ENCODE measurements around the gene ZNF584.

The ZNF584 gene

GRCh38 chr19:58466760-58467589, 58.5 kb downstream of the ZNF584 start, which contains the start of gene ZNF324:
Gene ZNF324 (plus strand): TSS chr19:58467080. CDS start chr19:58469186, 2,106 bp downstream.
- peak; percentile 96 for DNase-seq
